WTC11 (cell line): Measurements from ENCODE around the gene WDR7.

Experiments
- ATF1 ChIP-seq: sonication (generic); formaldehyde crosslinking; IDR thresholded peaks from 2 replicates; pipeline ENCODE4 v1.8.1; 2023; ENCODE audit warnings: mild to moderate bottlenecking, moderate library complexity, missing genetic modification reagents
- CBFB ChIP-seq: sonication (generic); formaldehyde crosslinking; IDR thresholded peaks from 2 replicates; pipeline ENCODE4 v1.8.1; 2022; ENCODE audit warnings: mild to moderate bottlenecking, low read depth, missing genetic modification reagents
- CREM ChIP-seq: sonication (generic); formaldehyde crosslinking; IDR thresholded peaks from 2 replicates; pipeline ENCODE4 v1.8.1; 2022; ENCODE audit warnings: mild to moderate bottlenecking, missing genetic modification reagents, moderate library complexity
- ELF4 ChIP-seq: sonication (generic); formaldehyde crosslinking; IDR thresholded peaks from 2 replicates; pipeline ENCODE4 v1.8.1; 2022; ENCODE audit warnings: low read depth, mild to moderate bottlenecking, moderate library complexity, missing genetic modification reagents
- ESRRA ChIP-seq: sonication (generic); formaldehyde crosslinking; IDR thresholded peaks from 2 replicates; pipeline ENCODE4 v1.8.1; 2022; ENCODE audit warnings: mild to moderate bottlenecking, missing genetic modification reagents, borderline replicate concordance
- MXD4 ChIP-seq: fragments of 250-450 bp; sonication (Bioruptor Pico); IDR thresholded peaks from 2 replicates; pipeline ENCODE4 v1.8.0; 2021; ENCODE audit warnings: mild to moderate bottlenecking, moderate library complexity, borderline replicate concordance
- SP1 ChIP-seq: sonication (generic); formaldehyde crosslinking; conservative IDR thresholded peaks from 2 replicates; pipeline ENCODE4 v1.8.1; 2022; ENCODE audit warnings: missing genetic modification reagents
- ZNF317 ChIP-seq: sonication (generic); formaldehyde crosslinking; IDR thresholded peaks from 2 replicates; pipeline ENCODE4 v1.8.1; 2023; ENCODE audit warnings: low read depth, mild to moderate bottlenecking, moderate library complexity, missing genetic modification reagents, borderline replicate concordance
- TF ChIP-seq, protein P1 (sequence below): fragments of 200-600 bp; IDR thresholded peaks from 2 replicates; pipeline ENCODE4 v1.8.0; 2022; ENCODE audit warnings: antibody characterized with exemption

DNA sequence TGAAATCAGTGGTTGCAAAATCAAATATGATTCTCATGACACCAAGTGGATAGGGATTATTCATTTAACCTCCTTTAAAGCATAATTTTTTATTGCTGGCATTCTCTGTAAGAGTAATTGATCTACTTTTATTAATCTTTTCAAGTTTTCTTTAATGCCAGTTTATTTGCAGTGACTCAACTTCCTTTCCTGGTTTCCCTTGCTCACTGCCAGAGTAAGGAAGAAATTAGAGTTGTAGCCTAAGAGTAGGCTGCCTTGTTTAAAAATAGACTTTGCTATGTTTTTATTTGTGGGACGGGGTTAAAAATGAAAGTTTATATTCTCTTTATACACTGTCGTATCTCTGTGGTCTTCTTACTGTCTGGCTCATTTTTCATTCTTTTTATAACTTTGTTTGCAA, 148.6 kb downstream of the WDR7 start:
- TF ChIP-seq ATF1 (CRISPR knock-in tag) = no peak
- no peak for TF ChIP-seq CREM
- TF ChIP-seq, protein P1, sequence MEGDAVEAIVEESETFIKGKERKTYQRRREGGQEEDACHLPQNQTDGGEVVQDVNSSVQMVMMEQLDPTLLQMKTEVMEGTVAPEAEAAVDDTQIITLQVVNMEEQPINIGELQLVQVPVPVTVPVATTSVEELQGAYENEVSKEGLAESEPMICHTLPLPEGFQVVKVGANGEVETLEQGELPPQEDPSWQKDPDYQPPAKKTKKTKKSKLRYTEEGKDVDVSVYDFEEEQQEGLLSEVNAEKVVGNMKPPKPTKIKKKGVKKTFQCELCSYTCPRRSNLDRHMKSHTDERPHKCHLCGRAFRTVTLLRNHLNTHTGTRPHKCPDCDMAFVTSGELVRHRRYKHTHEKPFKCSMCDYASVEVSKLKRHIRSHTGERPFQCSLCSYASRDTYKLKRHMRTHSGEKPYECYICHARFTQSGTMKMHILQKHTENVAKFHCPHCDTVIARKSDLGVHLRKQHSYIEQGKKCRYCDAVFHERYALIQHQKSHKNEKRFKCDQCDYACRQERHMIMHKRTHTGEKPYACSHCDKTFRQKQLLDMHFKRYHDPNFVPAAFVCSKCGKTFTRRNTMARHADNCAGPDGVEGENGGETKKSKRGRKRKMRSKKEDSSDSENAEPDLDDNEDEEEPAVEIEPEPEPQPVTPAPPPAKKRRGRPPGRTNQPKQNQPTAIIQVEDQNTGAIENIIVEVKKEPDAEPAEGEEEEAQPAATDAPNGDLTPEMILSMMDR = no peak
- no peak for TF ChIP-seq MXD4 (CRISPR knock-in tag)
- TF ChIP-seq CBFB (CRISPR knock-in tag) = no peak
- TF ChIP-seq ELF4 (CRISPR knock-in tag) = no peak
- TF ChIP-seq SP1 (CRISPR knock-in tag) = no peak
- no peak for TF ChIP-seq ZNF317
- no peak for TF ChIP-seq ESRRA
